Inferior parietal cortex (tissue), 1 donor: Measurements from ENCODE around the gene MED14.
"Not testable (repeated sequence)": the region's sequence is repeated elsewhere in the genome, so short reads cannot be mapped to it uniquely, and the experiment has no call there.

Source experiments
- DNase-seq: peaks from one replicate; pipeline ENCODE4 v3.0.0-alpha.2; 2016; ENCODE audit errors: extremely low spot score

Gene MED14

GRCh38 chrX:40735325-40736169 lies at the start of gene MED14:
MED14 (minus strand) TSS chrX:40735542; CDS start chrX:40735412, 130 bp downstream.
- peak; percentile 82 for DNase-seq

- DNase-seq, result no peak
These were observed 49.3 kb upstream of the MED14 start for GRCh38 chrX:40784516-40785151.

- DNase-seq, result not testable (repeated sequence)
These were observed 47.4 kb upstream of the MED14 start for GRCh38 chrX:40782644-40783259.

- no peak for DNase-seq
These were observed 45.6 kb upstream of the MED14 start for GRCh38 chrX:40780951-40781350.

- no peak for DNase-seq
These were observed 44.7 kb upstream of the MED14 start for GRCh38 chrX:40780082-40780481.

GRCh38 chrX:40778861-40779575 lies 43.7 kb upstream of the MED14 start:
- no peak for DNase-seq

GRCh38 chrX:40773809-40774208 lies 38.5 kb upstream of the MED14 start:
- no peak for DNase-seq

GRCh38 chrX:40773188-40773587 lies 37.8 kb upstream of the MED14 start:
- DNase-seq, result no peak

GRCh38 chrX:40772290-40772689 lies 36.9 kb upstream of the MED14 start:
- no peak for DNase-seq

- no peak for DNase-seq
These were observed 26.4 kb upstream of the MED14 start for GRCh38 chrX:40761762-40762161.

- no peak for DNase-seq
These were observed 24.0 kb upstream of the MED14 start for GRCh38 chrX:40759374-40759773.

- no peak for DNase-seq
These were observed 21.7 kb upstream of the MED14 start for GRCh38 chrX:40757058-40757457.

- peak; percentile 10 for DNase-seq
These were observed 20.2 kb upstream of the MED14 start for GRCh38 chrX:40755291-40756249.

- no peak for DNase-seq
These were observed 14.5 kb upstream of the MED14 start for GRCh38 chrX:40749681-40750494.

- no peak for DNase-seq
These were observed 13.6 kb upstream of the MED14 start for GRCh38 chrX:40748977-40749376.

- DNase-seq, result no peak
These were observed 11.2 kb upstream of the MED14 start for GRCh38 chrX:40746521-40746920.

GRCh38 chrX:40736170-40736505 lies 796 bp upstream of the MED14 start:
- DNase-seq, result no peak

- DNase-seq, result peak; percentile 1
These were observed 394 bp downstream of the MED14 start for GRCh38 chrX:40734971-40735324.

- no peak for DNase-seq
These were observed 1.6 kb downstream of the MED14 start for GRCh38 chrX:40733706-40734105.

- DNase-seq, result not testable (repeated sequence)
These were observed 2.8 kb downstream of the MED14 start for GRCh38 chrX:40732499-40732898.
